GM19452 (cell line): ENCODE measurements around the gene LZTS3.
"Not testable (repeated sequence)": the region's sequence is repeated elsewhere in the genome, so short reads cannot be mapped to it uniquely, and the experiment has no call there.

Experiments used
- ATAC-seq: cut with Tn5 transposase; IDR thresholded peaks from one replicate; pipeline ENCODE4 v1.9.1; 2021; ENCODE audit not compliant: unreplicated experiment

LZTS3 gene

GRCh38 chr20:3172933-3173609 lies at the start of gene LZTS3:
Gene LZTS3 (minus strand): TSS chr20:3173549. CDS start chr20:3167163, 6,386 bp downstream.
- peak; percentile 85 for ATAC-seq

- no peak for ATAC-seq
These were observed 48.3 kb upstream of the LZTS3 start for GRCh38 chr20:3221398-3222226.

GRCh38 chr20:3218307-3218988 lies 45.1 kb upstream of the LZTS3 start:
- ATAC-seq, result peak; percentile 59

- not testable (repeated sequence) for ATAC-seq
These were observed 42.1 kb upstream of the LZTS3 start for GRCh38 chr20:3215359-3215917.

- no peak for ATAC-seq
These were observed 39.9 kb upstream of the LZTS3 start for GRCh38 chr20:3213226-3213625.

GRCh38 chr20:3210346-3210745 lies 37.0 kb upstream of the LZTS3 start:
- no peak for ATAC-seq

GRCh38 chr20:3209946-3210317 lies 36.6 kb upstream of the LZTS3 start:
- no peak for ATAC-seq

GRCh38 chr20:3209257-3209945 lies 36.1 kb upstream of the LZTS3 start, which contains the start of gene ITPA:
Gene ITPA (plus strand): TSS chr20:3209498. CDS start chr20:3209552, 54 bp downstream.
- no peak for ATAC-seq

- no peak for ATAC-seq
These were observed 35.5 kb upstream of the LZTS3 start for GRCh38 chr20:3208786-3209256.

- ATAC-seq, result peak; percentile 77
These were observed 30.9 kb upstream of the LZTS3 start, which contains the start of gene DDRGK1 for GRCh38 chr20:3204124-3204794. Gene DDRGK1 (minus strand): TSS chr20:3204682. CDS start chr20:3204627, 55 bp downstream.

- peak; percentile 14 for ATAC-seq
These were observed 30.2 kb upstream of the LZTS3 start for GRCh38 chr20:3203315-3204123.

- ATAC-seq, result no peak
These were observed 29.6 kb upstream of the LZTS3 start for GRCh38 chr20:3202965-3203314.

GRCh38 chr20:3199976-3200755 lies 26.8 kb upstream of the LZTS3 start:
- no peak for ATAC-seq

GRCh38 chr20:3199206-3199605 lies 25.9 kb upstream of the LZTS3 start:
- ATAC-seq, result no peak

GRCh38 chr20:3195590-3196237 lies 22.4 kb upstream of the LZTS3 start:
- ATAC-seq, result no peak

- ATAC-seq, result no peak
These were observed 21.4 kb upstream of the LZTS3 start for GRCh38 chr20:3194617-3195280.
